ENCODE results near the gene ELL3. TPM values are rescaled to one million over a fixed set of nuclear protein-coding genes. Genes with fewer than 3 reads are reported as not detected.
"Not testable (repeated sequence)": the region's sequence is repeated elsewhere in the genome, so short reads cannot be mapped to it uniquely, and the experiment has no call there.

The ELL3 gene
- polyA plus RNA-seq = 10 to 100 TPM; 27.9 to 85.7 (median 37.3) TPM
- long read RNA-seq, donor 1 = 0 reads
- long read RNA-seq, donor 2 = 0 reads
- long read RNA-seq, donor 3, partial matches to known transcripts = 0 of 2 reads
- long read RNA-seq, donor 3, other reads (novel, unspliced or antisense) = 0 of 2 reads
- long read RNA-seq, donor 4, partial matches to known transcripts = 0 of 1 reads
- long read RNA-seq, donor 4, other reads (novel, unspliced or antisense) = 0 of 1 reads
- long read RNA-seq, donor 5 = 0 reads
- long read RNA-seq, donor 6, partial matches to known transcripts = 0 of 3 reads
- long read RNA-seq, donor 6, other reads (novel, unspliced or antisense) = 0 of 3 reads
- long read RNA-seq, donor 7 = 0 reads
- long read RNA-seq, donor 8 = 0 reads
- long read RNA-seq, donor 9 = 0 reads
- long read RNA-seq, donor 10, partial matches to known transcripts = 0 of 2 reads
- long read RNA-seq, donor 10, other reads (novel, unspliced or antisense) = 0 of 2 reads

GRCh38 chr15:43776718-43777266 is at the start of gene ELL3:
ELL3 (minus strand) TSS chr15:43776966; CDS start chr15:43776901, 65 bp downstream.
- Histone ChIP-seq H3K27ac (ENCODE audit: low read depth in 1 of 3, low read length in 2 of 3) (peak within 1 kb of the TSS; percentile 92 to 94 (median 93)), H3K27me3 (ENCODE audit: control insufficient read depth in 3 of 3, insufficient read depth in 3 of 3, low read length in 3 of 3) (no peaks in the 10 kb centered on the region), H3K4me3 (ENCODE audit: low read depth in 1 of 3, low read length in 3 of 3) (peak within 1 kb of the TSS; percentile 73 to 84 (median 74)), H3K36me3 (ENCODE audit: control insufficient read depth in 3 of 3, insufficient read depth in 2 of 3, low read depth in 1 of 3, low read length in 3 of 3) (peaks cover 0 to 21% (median 15%) of the 10 kb centered on the region in 3 donors), H3K4me1 (ENCODE audit: control insufficient read depth in 3 of 3, insufficient read depth in 2 of 3, low read depth in 1 of 3, low read length in 2 of 3) (peaks cover 0 to 15% (median 0%) of the 10 kb centered on the region in 3 donors), H3K9me3 (ENCODE audit: control insufficient read depth in 2 of 2, insufficient read depth in 1 of 2, low read depth in 1 of 2, low read length in 1 of 2) (no peaks in the 10 kb centered on the region)
- FAIRE-seq = no peak
- WGBS, 3 donors = 0 to 1% (median 1%) methylated on average over 31 to 41 of the region's 41 CpGs
- peak; percentile 91 to 93 for DNase-seq

- H3K4me1 ChIP-seq (ENCODE audit: control insufficient read depth in 3 of 3, insufficient read depth in 2 of 3, low read depth in 1 of 3, low read length in 2 of 3) = peaks cover 0 to 11% (median 4%) of the 10 kb centered on the region in 3 donors
- H3K9me3 ChIP-seq (ENCODE audit: control insufficient read depth in 2 of 2, insufficient read depth in 1 of 2, low read depth in 1 of 2, low read length in 1 of 2) = no peaks in the 10 kb centered on the region
- H3K27ac ChIP-seq (ENCODE audit: low read depth in 1 of 3, low read length in 2 of 3) = peak overlapping the region in 1 of 3 donors; percentile 71
- no peaks in the 10 kb centered on the region for H3K36me3 ChIP-seq (ENCODE audit: control insufficient read depth in 3 of 3, insufficient read depth in 2 of 3, low read depth in 1 of 3, low read length in 3 of 3)
- H3K4me3 ChIP-seq (ENCODE audit: low read depth in 1 of 3, low read length in 3 of 3) = peak overlapping the region in 1 of 3 donors; percentile 68
- no peak for DNase-seq
- 94 to 98% (median 94%) methylated on average over 11 of the region's 11 CpGs for WGBS, 3 donors
- H3K27me3 ChIP-seq (ENCODE audit: control insufficient read depth in 3 of 3, insufficient read depth in 3 of 3, low read length in 3 of 3) = no peaks in the 10 kb centered on the region
- no peak for FAIRE-seq
These were observed 49.3 kb upstream of the ELL3 start for GRCh38 chr15:43826029-43826507.

- WGBS, 3 donors = 94 to 97% (median 96%) methylated on average over 11 of the region's 11 CpGs
- not testable (repeated sequence) for H3K27me3 ChIP-seq (ENCODE audit: control insufficient read depth in 3 of 3, insufficient read depth in 3 of 3, low read length in 3 of 3); H3K36me3 ChIP-seq (ENCODE audit: control insufficient read depth in 3 of 3, insufficient read depth in 2 of 3, low read depth in 1 of 3, low read length in 3 of 3); H3K9me3 ChIP-seq (ENCODE audit: control insufficient read depth in 2 of 2, insufficient read depth in 1 of 2, low read depth in 1 of 2, low read length in 1 of 2); H3K27ac ChIP-seq (ENCODE audit: low read depth in 1 of 3, low read length in 2 of 3); H3K4me3 ChIP-seq (ENCODE audit: low read depth in 1 of 3, low read length in 3 of 3); FAIRE-seq; DNase-seq
- peaks cover 0 to 11% (median 4%) of the 10 kb centered on the region in 3 donors for H3K4me1 ChIP-seq (ENCODE audit: control insufficient read depth in 3 of 3, insufficient read depth in 2 of 3, low read depth in 1 of 3, low read length in 2 of 3)
These were observed 48.5 kb upstream of the ELL3 start for GRCh38 chr15:43825305-43825704.

GRCh38 chr15:43824302-43825246 is 47.8 kb upstream of the ELL3 start, which contains the start of gene MFAP1:
MFAP1 (minus strand) TSS chr15:43824690; CDS start chr15:43824569, 121 bp downstream.
- H3K4me1 ChIP-seq (ENCODE audit: control insufficient read depth in 3 of 3, insufficient read depth in 2 of 3, low read depth in 1 of 3, low read length in 2 of 3) = peaks cover 0 to 11% (median 4%) of the 10 kb centered on the region in 3 donors
- FAIRE-seq (peak; percentile 62), DNase-seq (peak; percentile 97)
- no peaks in the 10 kb centered on the region for H3K27me3 ChIP-seq (ENCODE audit: control insufficient read depth in 3 of 3, insufficient read depth in 3 of 3, low read length in 3 of 3)
- H3K27ac ChIP-seq (ENCODE audit: low read depth in 1 of 3, low read length in 2 of 3) = peak within 1 kb of the TSS; percentile 27 to 96 (median 94)
- 8 to 10% (median 8%) methylated on average over 46 of the region's 46 CpGs for WGBS, 3 donors
- H3K4me3 ChIP-seq (ENCODE audit: low read depth in 1 of 3, low read length in 3 of 3) = peak within 1 kb of the TSS; percentile 65 to 78 (median 76)
- H3K9me3 ChIP-seq (ENCODE audit: control insufficient read depth in 2 of 2, insufficient read depth in 1 of 2, low read depth in 1 of 2, low read length in 1 of 2) = no peaks in the 10 kb centered on the region
- peaks cover 0 to 7% (median 0%) of the 10 kb centered on the region in 3 donors for H3K36me3 ChIP-seq (ENCODE audit: control insufficient read depth in 3 of 3, insufficient read depth in 2 of 3, low read depth in 1 of 3, low read length in 3 of 3)

- H3K27ac ChIP-seq (ENCODE audit: low read depth in 1 of 3, low read length in 2 of 3) = no peak overlapping the region
- DNase-seq (no peak), FAIRE-seq (no peak)
- H3K4me1 ChIP-seq (ENCODE audit: control insufficient read depth in 3 of 3, insufficient read depth in 2 of 3, low read depth in 1 of 3, low read length in 2 of 3) = peaks cover 0 to 11% (median 4%) of the 10 kb centered on the region in 3 donors
- peaks cover 0 to 14% (median 2%) of the 10 kb centered on the region in 3 donors for H3K36me3 ChIP-seq (ENCODE audit: control insufficient read depth in 3 of 3, insufficient read depth in 2 of 3, low read depth in 1 of 3, low read length in 3 of 3)
- 53 to 66% (median 53%) methylated on average over 3 of the region's 3 CpGs for WGBS, 3 donors
- no peak overlapping the region for H3K4me3 ChIP-seq (ENCODE audit: low read depth in 1 of 3, low read length in 3 of 3)
- no peaks in the 10 kb centered on the region for H3K27me3 ChIP-seq (ENCODE audit: control insufficient read depth in 3 of 3, insufficient read depth in 3 of 3, low read length in 3 of 3)
- no peaks in the 10 kb centered on the region for H3K9me3 ChIP-seq (ENCODE audit: control insufficient read depth in 2 of 2, insufficient read depth in 1 of 2, low read depth in 1 of 2, low read length in 1 of 2)
These were observed 44.7 kb upstream of the ELL3 start for GRCh38 chr15:43821505-43821904.

GRCh38 chr15:43815064-43815463 is 38.3 kb upstream of the ELL3 start:
- 93 to 99% (median 98%) methylated on average over 5 of the region's 5 CpGs for WGBS, 3 donors
- not testable (repeated sequence) for H3K27me3 ChIP-seq (ENCODE audit: control insufficient read depth in 3 of 3, insufficient read depth in 3 of 3, low read length in 3 of 3); H3K27ac ChIP-seq (ENCODE audit: low read depth in 1 of 3, low read length in 2 of 3); H3K4me1 ChIP-seq (ENCODE audit: control insufficient read depth in 3 of 3, insufficient read depth in 2 of 3, low read depth in 1 of 3, low read length in 2 of 3); FAIRE-seq; DNase-seq; H3K9me3 ChIP-seq (ENCODE audit: control insufficient read depth in 2 of 2, insufficient read depth in 1 of 2, low read depth in 1 of 2, low read length in 1 of 2); H3K4me3 ChIP-seq (ENCODE audit: low read depth in 1 of 3, low read length in 3 of 3)
- peaks cover 13 to 57% (median 18%) of the 10 kb centered on the region in 3 donors for H3K36me3 ChIP-seq (ENCODE audit: control insufficient read depth in 3 of 3, insufficient read depth in 2 of 3, low read depth in 1 of 3, low read length in 3 of 3)

GRCh38 chr15:43808960-43809678 is 32.4 kb upstream of the ELL3 start:
- WGBS, 3 donors = 82 to 95% (median 86%) methylated on average over 6 of the region's 6 CpGs
- Histone ChIP-seq H3K36me3 (ENCODE audit: control insufficient read depth in 3 of 3, insufficient read depth in 2 of 3, low read depth in 1 of 3, low read length in 3 of 3) (peaks cover 19 to 69% (median 24%) of the 10 kb centered on the region in 3 donors), H3K9me3 (ENCODE audit: control insufficient read depth in 2 of 2, insufficient read depth in 1 of 2, low read depth in 1 of 2, low read length in 1 of 2) (no peaks in the 10 kb centered on the region), H3K27me3 (ENCODE audit: control insufficient read depth in 3 of 3, insufficient read depth in 3 of 3, low read length in 3 of 3) (no peaks in the 10 kb centered on the region), H3K4me3 (ENCODE audit: low read depth in 1 of 3, low read length in 3 of 3) (no peak overlapping the region), H3K27ac (ENCODE audit: low read depth in 1 of 3, low read length in 2 of 3) (no peak overlapping the region), H3K4me1 (ENCODE audit: control insufficient read depth in 3 of 3, insufficient read depth in 2 of 3, low read depth in 1 of 3, low read length in 2 of 3) (no peaks in the 10 kb centered on the region)
- DNase-seq (no peak), FAIRE-seq (no peak)
